GM19372 (cell line): ENCODE results near the gene KLF9.

Experiments used
- ATAC-seq: cut with Tn5 transposase; IDR thresholded peaks from one replicate; pipeline ENCODE4 v1.9.1; 2021; ENCODE audit warnings: mild to moderate bottlenecking, low read depth, moderate library complexity; ENCODE audit not compliant: unreplicated experiment

Gene KLF9

DNA sequence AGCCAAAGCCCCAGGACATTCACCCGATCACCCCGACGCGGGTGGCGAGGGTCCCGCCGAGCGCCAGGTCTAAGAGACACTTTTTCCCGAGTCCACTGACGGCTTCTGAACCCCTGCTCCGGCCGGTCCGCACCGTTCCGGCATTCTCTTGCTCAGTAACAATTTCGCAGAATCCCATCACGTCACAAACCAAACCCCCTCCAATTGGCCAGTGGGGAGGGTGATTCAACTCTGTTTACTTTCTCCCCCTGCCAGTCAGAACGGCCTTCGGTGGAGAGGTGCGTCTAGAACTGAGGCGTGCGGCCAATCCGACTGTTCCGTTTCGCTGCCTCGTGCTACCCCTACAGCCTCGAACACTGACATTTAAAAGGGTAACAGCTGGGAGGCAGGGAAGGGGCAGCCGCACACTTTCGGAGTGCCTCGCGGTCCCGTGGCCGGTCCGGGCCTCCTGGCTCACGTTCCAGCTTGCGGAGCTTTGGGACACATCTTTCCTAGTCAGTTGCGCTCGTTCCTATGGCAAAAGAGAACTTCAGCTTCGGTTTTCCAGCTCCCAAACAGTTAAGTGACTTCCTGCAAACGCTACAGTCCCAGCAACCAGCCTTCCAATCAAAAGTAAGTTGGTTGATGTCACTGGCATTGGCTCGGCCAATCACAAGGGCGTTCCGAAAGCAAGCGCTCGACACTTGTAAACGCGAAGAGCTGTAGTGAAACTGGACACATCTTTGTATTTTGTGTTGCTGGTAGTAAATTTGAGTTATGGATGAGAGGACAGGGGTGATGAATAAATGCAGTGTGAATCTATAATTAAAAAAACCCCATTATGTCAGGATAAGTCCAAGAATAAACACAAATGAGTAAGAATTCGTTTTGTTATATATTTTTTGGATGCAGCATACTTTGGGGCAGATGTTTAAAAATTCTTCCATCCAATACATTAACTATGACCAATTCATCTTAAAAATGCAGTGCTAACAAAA is at the start of gene KLF9:
Gene KLF9 (minus strand): TSS at position 859 of the 977 bp plus-strand sequence. CDS start 1,294 bp downstream, outside the sequence.
- ATAC-seq, result peak; percentile 61

DNA sequence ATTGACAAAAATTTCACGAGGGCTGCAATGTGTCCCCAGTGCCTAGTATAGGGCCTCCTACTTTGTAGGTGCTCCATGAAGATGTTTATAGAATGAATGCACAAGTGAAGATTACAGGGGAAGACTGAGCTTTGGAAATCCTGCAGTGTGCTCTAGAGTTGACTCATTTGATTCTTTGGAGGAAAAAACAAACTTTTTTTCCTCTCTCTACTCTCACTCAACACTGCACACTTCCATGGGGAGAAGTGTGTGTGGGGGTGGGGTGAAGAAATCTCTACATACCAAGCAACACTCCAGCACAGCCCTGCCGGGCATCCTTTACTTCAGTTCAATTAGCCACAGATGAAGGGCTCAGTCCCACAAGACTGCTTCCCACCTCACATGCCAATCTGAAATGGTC is 49.4 kb upstream of the KLF9 start:
- no peak for ATAC-seq

DNA sequence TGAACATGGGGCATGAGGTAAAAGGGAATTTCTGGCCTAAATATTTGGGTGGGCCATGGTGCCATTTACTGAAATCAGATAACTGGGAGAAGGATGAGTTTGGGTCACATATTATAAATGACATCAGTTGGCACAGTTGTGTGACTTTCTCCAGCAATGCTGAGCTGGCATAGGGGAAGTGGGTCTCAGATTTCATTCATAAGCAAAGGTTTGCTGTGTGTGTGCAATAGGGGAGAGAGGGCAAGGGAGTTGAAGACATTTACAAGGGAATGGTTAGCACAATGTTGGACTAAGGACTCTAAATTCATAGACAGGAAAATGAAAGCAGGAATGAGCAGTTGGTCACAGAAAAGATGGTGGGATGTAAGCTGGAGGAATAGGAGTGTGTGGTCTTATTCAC is 47.8 kb upstream of the KLF9 start:
- ATAC-seq, result no peak

DNA sequence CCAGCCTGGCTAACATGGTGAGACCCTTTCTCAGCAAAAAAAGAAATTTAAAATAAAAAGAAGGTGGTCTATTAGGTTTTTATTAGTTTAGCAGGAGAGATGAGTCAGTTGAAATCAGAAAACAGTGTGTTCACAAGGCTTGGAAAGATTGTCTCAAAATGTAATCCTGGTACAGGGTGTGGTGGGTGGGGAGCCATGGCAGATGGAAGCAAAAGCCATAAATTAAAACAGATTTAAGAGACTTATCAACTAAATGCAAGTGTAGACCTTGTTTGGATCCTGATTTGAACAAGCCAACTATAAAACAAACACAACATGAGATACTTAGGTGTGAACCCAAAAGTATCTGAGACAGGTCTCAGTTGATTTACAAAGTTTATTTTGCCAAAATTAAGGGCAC is 42.8 kb upstream of the KLF9 start:
- no peak for ATAC-seq

DNA sequence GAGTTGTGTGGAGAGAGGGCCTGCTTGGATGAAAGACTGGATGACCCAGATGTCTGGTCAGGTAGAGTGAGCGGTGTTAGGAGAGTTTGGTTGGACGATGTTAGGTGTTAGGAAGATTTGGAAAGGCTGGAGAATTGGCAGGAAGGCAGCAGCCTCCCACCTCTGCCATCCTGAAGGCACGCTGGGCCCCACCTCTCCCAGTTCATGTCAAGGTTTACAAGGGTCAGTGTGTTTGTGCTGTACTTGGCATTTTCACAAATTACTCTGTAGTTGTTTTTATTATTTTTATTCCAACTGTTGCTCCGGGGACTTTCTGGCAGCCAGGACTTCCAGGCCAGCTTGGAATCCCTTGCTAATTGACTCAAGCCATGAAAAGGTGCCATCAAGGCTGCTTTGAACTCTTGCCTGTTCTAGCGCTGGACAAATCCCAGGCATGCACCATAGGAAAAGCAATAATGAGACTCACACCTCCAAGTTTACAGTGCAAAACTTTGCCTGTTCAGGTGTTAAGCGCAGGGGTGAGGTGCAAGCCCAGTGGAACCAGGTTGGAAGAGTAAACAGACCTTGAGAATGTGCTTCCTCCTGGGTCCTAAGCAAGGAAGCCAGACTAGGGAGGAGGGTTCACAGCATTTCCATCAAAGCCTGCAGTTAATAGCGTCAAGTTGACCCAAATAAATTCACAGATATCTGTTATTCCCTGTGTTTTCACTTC is 41.7 kb upstream of the KLF9 start:
- no peak for ATAC-seq

DNA sequence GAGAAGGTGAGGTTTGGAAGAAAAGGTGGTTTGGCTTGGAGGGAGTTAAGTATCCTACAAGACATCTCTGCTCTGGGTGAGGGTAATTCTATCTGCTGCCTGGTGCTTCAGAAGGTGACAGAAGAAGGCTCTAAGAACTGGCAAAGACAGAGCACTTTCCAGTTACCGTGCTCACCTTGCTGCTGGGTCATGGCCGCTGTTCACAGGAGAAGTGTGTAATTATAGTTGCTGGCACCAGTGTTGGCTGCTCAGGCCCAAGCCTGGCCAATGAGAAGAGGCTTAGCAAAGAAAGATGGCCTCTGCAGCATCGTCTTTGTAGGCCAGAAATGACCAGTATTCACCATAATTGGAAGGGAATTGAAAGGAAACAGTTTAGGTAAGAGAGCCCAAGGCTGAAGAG is 37.9 kb upstream of the KLF9 start:
- ATAC-seq, result no peak

DNA sequence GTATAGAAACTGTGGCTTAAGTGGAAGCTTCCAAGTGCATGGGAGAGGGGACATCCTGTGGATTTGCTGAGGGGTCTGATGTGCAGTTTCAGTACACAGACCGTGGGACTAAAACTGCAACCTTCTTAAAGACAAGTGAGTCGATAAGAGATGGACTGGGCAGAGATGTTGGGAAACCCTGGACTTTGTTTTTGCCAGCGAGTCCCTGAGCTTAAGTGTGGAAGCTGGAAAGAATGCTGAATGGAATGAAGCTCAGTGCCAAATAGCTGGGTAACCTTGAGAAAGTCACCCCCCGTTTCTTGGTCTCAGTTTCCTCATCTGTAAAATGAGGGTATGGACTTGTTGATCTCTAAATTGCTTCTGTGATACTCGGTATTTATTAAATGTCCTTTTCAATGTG is 37.3 kb upstream of the KLF9 start:
- no peak for ATAC-seq

DNA sequence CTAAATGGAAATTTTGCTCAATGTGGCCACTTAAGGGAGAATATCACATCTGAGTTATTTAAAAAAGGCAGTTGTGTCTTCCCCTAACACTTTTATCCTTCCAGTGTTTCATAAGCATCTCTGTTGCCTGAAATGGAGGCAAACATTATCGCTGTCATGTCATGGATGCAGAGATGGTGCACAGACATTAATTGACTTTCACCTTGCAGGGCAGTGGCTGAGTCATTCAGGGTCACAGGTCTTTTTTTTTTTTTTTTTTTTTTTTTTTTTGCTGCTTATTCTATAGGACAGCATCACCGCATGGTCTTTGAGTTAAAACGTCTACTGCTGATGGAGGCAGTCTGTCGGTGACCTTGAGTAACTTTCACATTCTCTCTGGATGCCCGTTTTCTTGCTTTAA is 36.3 kb upstream of the KLF9 start:
- no peak for ATAC-seq

DNA sequence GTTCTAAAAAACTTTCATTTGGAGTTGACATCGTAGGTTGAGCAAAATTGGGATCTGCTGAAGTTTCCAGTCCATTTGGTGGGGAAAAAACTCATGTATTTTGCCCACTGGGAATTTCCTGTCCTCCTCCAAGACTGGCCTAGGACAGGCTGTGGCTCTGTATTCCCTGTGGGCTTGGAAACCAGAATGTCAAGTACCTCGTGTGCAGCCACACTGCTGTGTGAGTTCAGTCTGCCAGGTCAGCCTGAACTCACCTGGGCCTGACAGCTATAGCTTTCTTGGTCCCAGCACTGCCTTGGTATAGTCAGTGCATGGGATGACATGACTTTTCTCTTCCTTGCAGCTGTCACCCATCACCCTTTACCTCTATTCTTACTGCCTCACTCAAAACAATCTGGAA is 35.0 kb upstream of the KLF9 start:
- ATAC-seq, result no peak

DNA sequence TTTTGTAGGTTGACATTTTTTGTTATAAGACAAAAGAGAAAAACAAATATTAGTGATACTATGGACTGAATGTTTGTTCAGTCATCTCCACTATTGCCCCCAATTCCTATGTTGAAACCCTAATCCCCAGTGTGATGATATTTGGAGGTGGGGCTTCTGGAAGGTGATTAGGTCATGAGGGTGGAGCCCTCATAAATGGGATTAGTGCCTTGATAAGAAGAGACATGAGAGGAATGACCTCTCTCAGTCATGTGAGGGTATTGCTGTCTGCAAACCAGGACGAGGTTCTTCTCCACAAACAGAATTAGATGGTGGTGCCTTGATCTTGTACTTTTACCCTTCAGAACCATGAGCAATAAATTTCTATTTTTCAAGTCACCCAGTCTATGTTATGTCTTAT is 34.5 kb upstream of the KLF9 start:
- ATAC-seq, result no peak

DNA sequence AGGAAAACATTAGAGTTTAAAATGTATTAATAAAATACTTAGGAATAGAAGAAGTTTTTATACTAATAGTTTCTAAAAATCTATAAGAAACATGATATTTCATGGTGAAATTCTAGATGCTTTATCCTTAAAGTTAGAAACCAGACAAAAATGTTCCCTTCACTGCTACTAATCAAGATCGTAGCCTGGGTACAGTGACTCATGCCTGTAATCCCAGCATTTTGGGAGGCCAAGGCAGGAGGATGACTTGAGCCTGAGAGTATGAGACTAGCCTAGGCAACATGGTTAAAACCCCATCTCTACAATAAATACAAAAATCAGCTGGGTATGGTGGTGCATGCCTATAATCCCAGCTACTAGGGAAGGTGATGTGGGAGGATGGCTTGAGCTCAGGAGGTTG is 30.4 kb upstream of the KLF9 start:
- no peak for ATAC-seq

DNA sequence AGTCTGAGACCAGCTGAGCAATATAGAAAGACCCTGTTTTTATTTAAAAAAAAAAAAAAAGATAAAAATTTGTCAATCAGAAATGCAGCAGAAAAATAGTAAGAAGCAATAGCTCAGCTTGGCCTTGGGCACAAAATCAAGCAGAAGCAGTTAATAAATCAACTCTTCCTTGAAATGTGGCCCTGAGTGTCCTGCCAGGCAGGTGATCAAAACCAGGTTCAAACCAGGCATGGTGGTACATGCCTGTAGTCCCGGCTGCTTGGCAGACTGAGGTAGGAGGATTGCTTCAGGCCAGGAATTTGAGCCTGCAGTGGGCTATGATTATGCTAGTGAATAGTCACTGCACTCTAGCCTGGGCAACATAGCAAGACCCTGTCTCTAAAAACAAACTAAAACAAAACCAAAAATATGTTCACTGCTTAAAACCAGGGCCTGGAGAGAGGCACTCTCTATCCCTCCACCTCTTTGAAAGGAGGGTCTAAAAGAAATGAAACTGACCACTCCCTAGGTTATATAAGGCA is 27.9 kb upstream of the KLF9 start:
- no peak for ATAC-seq

DNA sequence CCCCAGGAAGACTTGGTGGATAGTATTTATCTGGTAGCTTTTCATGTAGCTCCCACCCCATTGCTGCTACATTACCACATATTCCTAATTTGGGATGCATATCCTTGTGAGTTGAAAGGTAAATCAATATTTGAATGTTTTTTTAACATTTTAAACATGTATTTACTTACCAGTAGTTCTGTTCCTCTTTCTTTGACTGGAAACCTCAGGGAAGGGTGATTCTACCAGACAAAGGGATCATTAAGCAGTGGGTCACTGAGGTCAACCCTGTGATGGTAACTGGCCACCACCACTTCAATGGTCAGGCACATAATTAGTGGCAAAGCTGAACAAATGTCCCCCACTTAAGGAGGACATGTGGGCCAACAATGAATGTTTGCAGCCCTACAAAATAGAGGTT is 27.2 kb upstream of the KLF9 start:
- ATAC-seq, result no peak

DNA sequence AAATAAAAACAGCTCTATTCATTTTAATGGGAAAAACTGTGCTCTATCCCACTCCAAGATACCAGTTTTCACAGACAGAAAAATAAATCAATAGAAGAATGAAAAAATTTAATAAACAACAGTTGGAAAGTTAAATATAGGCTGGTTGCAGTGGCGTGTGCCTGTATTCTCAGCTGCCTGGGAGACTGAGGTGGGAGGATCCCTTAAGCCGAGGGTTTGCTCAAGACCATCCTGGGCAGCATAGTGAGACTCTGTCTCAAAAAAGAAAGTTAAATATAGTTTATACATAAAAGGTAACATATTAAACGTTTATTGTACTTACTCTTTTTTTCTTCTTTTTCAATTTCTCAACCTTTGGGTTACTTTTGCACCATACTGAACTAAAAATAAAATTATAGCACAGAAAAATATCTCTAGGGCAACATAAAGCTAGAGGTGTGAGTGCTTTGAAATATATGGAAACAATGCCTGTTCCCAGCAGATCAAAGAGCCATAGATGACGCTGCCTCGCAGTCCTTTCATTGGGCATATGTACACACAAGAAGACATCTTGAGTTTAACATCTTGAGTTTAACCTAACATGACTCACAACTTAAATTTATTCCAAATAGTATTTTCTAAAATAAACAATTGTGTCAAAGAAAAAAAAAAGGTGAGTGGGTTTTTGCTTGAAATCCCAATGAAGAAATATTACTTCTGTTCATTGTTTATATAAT is 25.7 kb upstream of the KLF9 start:
- ATAC-seq, result no peak

DNA sequence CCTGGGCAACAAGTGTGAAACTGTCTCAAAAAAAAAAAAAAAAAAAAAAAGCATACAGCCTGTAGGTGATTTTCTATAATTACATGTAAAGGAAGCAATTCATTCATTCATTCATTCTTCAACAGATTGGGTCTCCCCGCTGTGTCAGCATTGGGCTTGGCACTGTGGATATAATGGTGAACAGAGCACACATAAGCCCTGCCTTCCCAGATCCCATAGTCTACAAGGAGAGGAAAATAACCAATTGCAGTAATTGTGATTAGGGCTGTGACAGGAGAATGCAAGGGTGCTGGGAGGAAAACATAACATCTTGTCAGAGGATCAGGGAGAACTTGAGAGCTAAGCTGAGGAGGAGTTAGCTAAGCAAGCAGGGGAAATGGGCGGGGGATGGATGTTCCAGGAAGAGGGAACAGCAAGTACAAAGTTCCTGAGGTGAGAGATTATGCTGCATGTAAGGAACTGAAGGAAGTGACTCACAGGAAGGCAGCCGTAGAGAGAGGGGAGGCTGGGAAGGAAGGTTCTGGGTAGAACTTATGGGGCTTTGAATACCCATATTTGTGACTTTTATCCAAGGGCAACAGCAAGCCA is 24.0 kb upstream of the KLF9 start:
- ATAC-seq, result no peak

DNA sequence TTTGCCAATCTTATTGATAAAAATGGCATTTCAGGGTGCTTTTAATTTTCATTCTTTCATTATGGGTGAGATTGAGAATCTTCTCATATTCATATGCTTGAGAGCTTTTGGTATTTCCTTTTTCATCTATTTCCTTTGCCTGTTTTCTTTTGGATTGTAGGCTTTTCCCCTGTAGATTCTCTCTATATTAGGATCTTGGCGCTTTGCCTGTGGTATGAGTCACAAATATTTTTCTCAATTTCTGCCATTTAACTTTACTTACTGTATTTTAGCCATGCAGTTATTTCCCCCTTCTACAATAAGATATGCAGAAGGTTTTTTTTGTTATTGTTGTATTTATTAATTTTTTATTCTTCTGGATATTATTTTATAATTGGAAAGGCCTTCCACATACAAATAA is 21.5 kb upstream of the KLF9 start:
- ATAC-seq, result no peak

DNA sequence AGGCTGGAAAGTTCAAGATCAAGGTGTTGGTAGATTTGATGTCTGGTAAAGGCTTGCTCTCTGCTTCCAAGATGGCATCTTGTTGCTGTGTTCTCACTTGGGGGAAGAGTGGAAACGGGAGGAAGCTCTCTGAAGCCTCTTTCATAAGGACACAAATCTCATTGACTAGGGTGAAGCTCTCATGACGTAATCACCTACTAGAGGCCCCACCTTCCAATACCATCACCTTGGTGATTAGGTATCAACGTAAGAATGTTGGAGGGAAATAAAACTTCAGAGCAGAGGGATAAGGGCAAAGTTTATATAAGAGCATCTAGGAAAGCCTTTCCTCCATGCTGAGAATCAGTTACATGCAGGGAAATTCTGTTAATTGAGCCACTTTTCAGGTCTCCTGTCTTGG is 15.4 kb upstream of the KLF9 start:
- ATAC-seq, result no peak

DNA sequence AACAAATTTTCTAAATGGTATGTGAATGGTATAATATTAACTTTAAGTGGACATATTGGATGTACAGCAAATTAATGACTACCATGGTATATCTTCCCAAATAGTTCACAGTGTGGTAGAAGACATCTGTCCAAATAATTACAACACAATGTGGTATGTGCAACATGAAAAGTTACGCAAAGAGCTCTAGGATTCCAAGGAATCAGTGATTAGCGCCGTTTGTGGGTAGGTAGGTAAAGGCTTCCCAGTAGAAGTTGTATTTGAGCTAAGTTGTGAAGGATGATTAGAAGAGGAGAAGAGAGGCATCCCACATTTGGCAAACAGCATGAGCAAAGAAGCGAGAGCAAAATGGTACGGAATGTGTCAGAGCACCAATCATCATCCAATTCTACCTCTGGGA is 14.3 kb upstream of the KLF9 start:
- ATAC-seq, result no peak

DNA sequence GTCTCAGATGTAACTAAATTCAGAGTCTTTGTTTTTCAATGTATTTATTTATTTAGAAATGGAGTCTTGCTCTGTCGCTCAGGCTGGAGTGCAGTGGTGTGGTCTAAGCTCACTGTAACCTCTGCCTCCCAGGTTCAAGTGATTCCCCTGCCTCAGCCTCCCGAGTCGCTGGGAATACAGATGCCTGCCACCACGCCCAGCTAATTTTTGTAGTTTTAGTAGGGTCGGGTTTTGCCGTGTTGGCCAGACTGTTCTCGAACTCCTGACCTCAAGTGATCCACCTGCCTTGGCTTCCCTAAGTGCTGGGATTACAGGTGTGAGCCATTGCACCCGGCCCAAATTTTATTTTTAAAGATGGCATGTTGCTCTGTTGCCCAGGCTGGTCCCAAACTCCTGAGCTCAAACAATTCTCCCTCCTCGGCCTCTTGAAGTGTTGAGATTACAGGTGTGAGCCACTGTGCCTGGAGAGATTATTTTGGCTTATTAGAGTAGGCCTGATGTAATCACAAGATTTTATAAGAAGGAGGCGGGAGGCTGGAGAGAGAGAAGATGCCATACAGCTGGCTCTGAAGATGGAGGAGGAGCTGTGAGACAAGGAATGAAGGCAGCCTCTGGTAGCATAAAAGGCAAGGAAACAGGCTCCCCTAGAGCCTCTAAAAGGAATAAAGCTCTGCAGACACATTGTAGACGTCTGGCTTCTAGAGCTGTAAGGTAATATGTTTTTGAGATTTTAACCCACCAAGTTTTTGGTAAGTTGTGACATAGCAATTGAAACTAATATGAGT is 12.9 kb upstream of the KLF9 start:
- ATAC-seq, result no peak

DNA sequence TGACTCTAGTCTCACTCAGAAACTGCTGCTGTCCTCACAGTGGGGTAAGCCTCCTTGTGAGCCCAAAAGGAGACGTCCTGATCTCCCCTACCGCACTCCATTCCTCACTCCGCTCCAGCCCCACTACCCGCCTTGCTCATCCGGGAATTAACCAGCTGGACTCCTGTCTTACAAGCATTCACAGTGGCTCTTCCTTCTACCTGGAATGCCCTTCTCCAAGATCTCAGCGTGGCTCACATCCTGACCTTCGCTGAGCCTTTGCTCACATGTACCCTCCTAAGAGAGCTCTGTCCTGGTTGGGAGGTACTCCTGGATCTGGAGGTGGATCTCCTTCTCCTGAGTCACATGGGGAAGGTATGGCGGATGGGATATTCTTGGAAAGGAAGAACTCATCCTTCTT is 10.7 kb upstream of the KLF9 start:
- no peak for ATAC-seq
